K562 (cell line): ENCODE data around the gene ATP13A4. TPM values are rescaled to one million over a fixed set of nuclear protein-coding genes. Genes with fewer than 3 reads are reported as not detected.
A peak's percentile ranks its signal among the peaks of the same experiment; 100 is the strongest.

Source experiments
- BHLHE40 ChIP-seq: IDR thresholded peaks from 2 replicates; pipeline ENCODE4 v1.6.1; 2011; ENCODE audit warnings: low read length, improper control_type of control experiment
- CBFB ChIP-seq: sonication (generic); formaldehyde crosslinking; IDR thresholded peaks from 2 replicates; pipeline ENCODE4 v1.4.0; 2020; ENCODE audit warnings: mild to moderate bottlenecking, missing genetic modification reagents
- CREB3 ChIP-seq: fragments of 450-650 bp; conservative IDR thresholded peaks from 2 replicates; pipeline ENCODE4 v1.6.1; 2016; ENCODE audit warnings: missing genetic modification characterization, low read depth, mild to moderate bottlenecking, missing compliant biosample characterization, moderate library complexity
- CSDE1 ChIP-seq, 2 experiments: fragments of 450-650 bp; IDR thresholded peaks; 2 replicates each; pipeline ENCODE4 v1.6.1; 2016; ENCODE audit warnings: mild to moderate bottlenecking in 1 of 2
- CXXC5 ChIP-seq: fragments of 250-450 bp; sonication (Bioruptor Pico); IDR thresholded peaks from 2 replicates; pipeline ENCODE4 v1.8.0; 2022; ENCODE audit warnings: inconsistent platforms, mild to moderate bottlenecking, moderate library complexity
- DNMT1 ChIP-seq: fragments of 450-650 bp; IDR thresholded peaks from 2 replicates; pipeline ENCODE4 v1.6.1; 2016; ENCODE audit warnings: antibody characterized with exemption, mild to moderate bottlenecking
- EP400 ChIP-seq: fragments of 450-650 bp; IDR thresholded peaks from 2 replicates; pipeline ENCODE4 v1.6.1; 2017; ENCODE audit warnings: antibody characterized with exemption, mild to moderate bottlenecking, moderate library complexity
- FIP1L1 ChIP-seq: fragments of 200-400 bp; formaldehyde crosslinking; IDR thresholded peaks from 2 replicates; pipeline ENCODE4 v1.6.1; 2018; ENCODE audit warnings: mild to moderate bottlenecking, low read depth, low read length; ENCODE audit not compliant: poor library complexity, severe bottlenecking
- HDAC8 ChIP-seq: fragments of 450-650 bp; IDR thresholded peaks from 2 replicates; pipeline ENCODE4 v1.6.1; 2016; ENCODE audit warnings: mild to moderate bottlenecking, missing genetic modification characterization, moderate library complexity, missing compliant biosample characterization
- ILF3 ChIP-seq: fragments of 450-650 bp; IDR thresholded peaks from 2 replicates; pipeline ENCODE4 v1.6.1; 2018; ENCODE audit warnings: antibody characterized with exemption, mild to moderate bottlenecking, moderate library complexity, borderline replicate concordance
- MAX ChIP-seq: sonication (generic); formaldehyde crosslinking; IDR thresholded peaks from 2 replicates; pipeline ENCODE4 v1.9.0; 2022; ENCODE audit warnings: mild to moderate bottlenecking, missing genetic modification reagents
- NFATC3 ChIP-seq: fragments of 450-650 bp; IDR thresholded peaks from 2 replicates; pipeline ENCODE4 v1.6.1; 2017; ENCODE audit warnings: mild to moderate bottlenecking
- NR4A1 ChIP-seq, 2 experiments: fragments of 250-450 bp in 1 of 2; fragments of 450-650 bp in 1 of 2; sonication (Bioruptor Pico) in 1 of 2; IDR thresholded peaks; 2 replicates each; pipeline versions ENCODE4 v1.4.0 to v1.6.1; 2016 to 2020; ENCODE audit warnings: mild to moderate bottlenecking in 2 of 2, missing compliant biosample characterization in 1 of 2, missing genetic modification characterization in 1 of 2, moderate library complexity in 1 of 2
- RAD21 ChIP-seq, 2 experiments: fragments of 250-450 bp in 1 of 2; fragments of 450-650 bp in 1 of 2; sonication (Bioruptor Pico) in 1 of 2; formaldehyde crosslinking in 1 of 2; IDR thresholded peaks in 1 of 2; conservative IDR thresholded peaks in 1 of 2; 2 replicates each; pipeline versions ENCODE4 v1.4.0 to v1.8.0; 2020 to 2022; ENCODE audit warnings: mild to moderate bottlenecking in 2 of 2, moderate library complexity in 1 of 2
- RFX1 ChIP-seq: fragments of 450-650 bp; IDR thresholded peaks from 2 replicates; pipeline ENCODE4 v1.6.1; 2016; ENCODE audit warnings: mild to moderate bottlenecking, moderate library complexity
- RHOXF2B ChIP-seq: fragments of 250-450 bp; sonication (Bioruptor Pico); conservative IDR thresholded peaks from 2 replicates; pipeline ENCODE4 v1.5.1; 2021
- SIX5 ChIP-seq, 2 experiments: IDR thresholded peaks; 2 replicates each; pipeline ENCODE4 v1.6.1; 2011; ENCODE audit warnings: low read length in 2 of 2, borderline replicate concordance in 1 of 2, low read depth in 1 of 2, mild to moderate bottlenecking in 1 of 2, moderate library complexity in 1 of 2; ENCODE audit not compliant: insufficient read depth in 1 of 2
- THAP7 ChIP-seq: fragments of 250-450 bp; sonication (Bioruptor Pico); IDR thresholded peaks from 2 replicates; pipeline ENCODE4 v1.5.0; 2021
- ZFP36 ChIP-seq: fragments of 150-350 bp; IDR thresholded peaks from 2 replicates; pipeline ENCODE4 v1.6.1; 2018; ENCODE audit warnings: low read length, low read depth; ENCODE audit not compliant: partially characterized antibody
- ZHX1 ChIP-seq: fragments of 150-350 bp; conservative IDR thresholded peaks from 2 replicates; pipeline ENCODE4 v1.6.1; 2014; ENCODE audit warnings: low read length
- ZNF165 ChIP-seq: fragments of 250-450 bp; sonication (Bioruptor Pico); IDR thresholded peaks from 2 replicates; pipeline ENCODE4 v1.4.0; 2020; ENCODE audit warnings: borderline replicate concordance
- ZNF57 ChIP-seq: fragments of 450-650 bp; formaldehyde crosslinking; IDR thresholded peaks from 2 replicates; pipeline ENCODE4 v1.4.0; 2020; ENCODE audit warnings: mild to moderate bottlenecking, moderate library complexity
- polyA plus RNA-seq, 8 experiments: library from polyadenylated mRNA; depleted of rRNA in 4 of 8; stranded (reverse) in 5 of 8; unstranded in 3 of 8; fragments of >200 nt; fragmentation: Nextera tagmentation in 2 of 8; fragmentation: Illumina TruSeq in 1 of 8; extraction: Ambion mirVana in 2 of 8; extraction: Trizol in 1 of 8; gene quantifications; 2 replicates each; pipeline versions ENCODE4 v1.2.1 to v1.2.3, GENCODE V29; 2011 to 2014; ENCODE audit warnings: inconsistent platforms in 1 of 8, missing spikeins in 1 of 8
- total RNA-seq, 7 experiments: library from RNA; depleted of rRNA in 6 of 7; stranded (reverse); fragments of >200 nt in 6 of 7; fragmentation: Illumina TruSeq in 2 of 7; extraction: Trizol in 2 of 7; gene quantifications; 2 replicates each; pipeline versions ENCODE4 v1.2.1 to v1.2.3, GENCODE V29; 2011 to 2021; ENCODE audit warnings: low replicate concordance in 1 of 7
- TF ChIP-seq, protein P1 (sequence below): sonication (generic); formaldehyde crosslinking; IDR thresholded peaks from 2 replicates; pipeline ENCODE4 v1.9.0; 2022; ENCODE audit warnings: mild to moderate bottlenecking, missing genetic modification reagents

Gene ATP13A4
- total and polyA plus RNA-seq, 9 of the 15 experiments (the other 6 are each of a cell fraction or from before 2014, with no cell fraction given): 0.03 to 0.14 (median 0.07) TPM; not detected in 6

DNA sequence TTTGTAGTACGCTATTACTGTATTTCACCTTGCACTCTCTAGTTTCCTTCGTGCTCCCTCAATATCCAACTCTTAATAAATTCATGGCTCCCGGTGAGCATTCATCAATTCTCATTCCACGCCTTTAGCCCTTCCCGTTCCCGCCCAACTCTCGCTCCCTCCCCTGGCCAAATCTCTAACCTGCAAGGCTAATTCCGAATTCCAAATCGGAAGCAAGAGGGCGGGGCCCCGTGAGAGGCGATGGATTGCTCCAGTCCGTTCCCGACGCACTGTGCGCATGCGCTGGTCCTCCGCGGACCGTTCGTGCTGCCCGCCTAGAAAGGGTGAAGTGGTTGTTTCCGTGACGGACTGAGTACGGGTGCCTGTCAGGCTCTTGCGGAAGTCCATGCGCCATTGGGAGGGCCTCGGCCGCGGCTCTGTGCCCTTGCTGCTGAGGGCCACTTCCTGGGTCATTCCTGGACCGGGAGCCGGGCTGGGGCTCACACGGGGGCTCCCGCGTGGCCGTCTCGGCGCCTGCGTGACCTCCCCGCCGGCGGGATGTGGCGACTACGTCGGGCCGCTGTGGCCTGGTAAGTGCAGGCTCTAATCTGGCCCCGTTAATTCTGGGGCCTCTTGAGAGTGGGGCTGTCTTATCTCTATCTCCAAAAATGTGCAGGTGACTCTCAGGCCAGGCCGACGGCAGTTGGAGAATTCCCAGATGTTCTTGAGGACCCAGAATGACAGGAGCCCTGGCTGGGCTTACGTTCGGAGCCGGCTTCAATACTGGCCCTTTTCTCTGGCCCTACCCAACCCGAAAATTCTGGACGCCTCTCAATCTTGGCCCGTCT, 38.4 kb upstream of the ATP13A4 start, which contains the start of gene OPA1 (continued):
- TF ChIP-seq, protein P1, sequence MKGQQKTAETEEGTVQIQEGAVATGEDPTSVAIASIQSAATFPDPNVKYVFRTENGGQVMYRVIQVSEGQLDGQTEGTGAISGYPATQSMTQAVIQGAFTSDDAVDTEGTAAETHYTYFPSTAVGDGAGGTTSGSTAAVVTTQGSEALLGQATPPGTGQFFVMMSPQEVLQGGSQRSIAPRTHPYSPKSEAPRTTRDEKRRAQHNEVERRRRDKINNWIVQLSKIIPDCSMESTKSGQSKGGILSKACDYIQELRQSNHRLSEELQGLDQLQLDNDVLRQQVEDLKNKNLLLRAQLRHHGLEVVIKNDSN (CRISPR knock-in tag): peak; percentile 36
- peak; percentile 59 for TF ChIP-seq FIP1L1
- peak; percentile 81 for TF ChIP-seq CBFB
- peak; percentile 7 for TF ChIP-seq ZFP36
- TF ChIP-seq MAX: peak; percentile 91
- no peak; the same call in 1 of the 2 replicates for TF ChIP-seq ZHX1
- no peak for TF ChIP-seq ZNF165 (CRISPR knock-in tag)
- no peak for TF ChIP-seq CREB3 (tag)
- no peak for TF ChIP-seq NFATC3
- TF ChIP-seq CXXC5: peak; percentile 91
- no peak for TF ChIP-seq ILF3
- no peak for TF ChIP-seq HDAC8 (tag)
- TF ChIP-seq RHOXF2B: no peak
- no peak for TF ChIP-seq CSDE1 (IDR thresholded peaks at IDR 0.05)
- TF ChIP-seq EP400: peak; percentile 95
- no peak for TF ChIP-seq NR4A1 (CRISPR knock-in tag; IDR thresholded peaks at IDR 0.05)
- no peak for TF ChIP-seq NR4A1 (tag; IDR thresholded peaks at IDR 0.05)
- TF ChIP-seq SIX5 (IDR thresholded peaks at IDR 0.05; ENCODE audit: borderline replicate concordance in 1 of 2, insufficient read depth in 1 of 2, low read depth in 1 of 2, low read length in 2 of 2): peak; percentile 73
- no peak for TF ChIP-seq ZNF57
- TF ChIP-seq DNMT1: no peak
- TF ChIP-seq BHLHE40: peak; percentile 66
- peak; percentile 94 for TF ChIP-seq THAP7 (CRISPR knock-in tag)
- TF ChIP-seq RAD21 (CRISPR knock-in tag; conservative IDR thresholded peaks at IDR 0.05 in 1 of 2, IDR thresholded peaks at IDR 0.05 in 1 of 2): 0 out of 4 replicates have a peak, but pooled peaks of 1 of the 2 experiments have one; percentile 1
- TF ChIP-seq RFX1: no peak
